KMS-11 (cell line): Measurements from ENCODE around the gene ZNF567.
"Not testable (repeated sequence)": the region's sequence is repeated elsewhere in the genome, so short reads cannot be mapped to it uniquely, and the experiment has no call there.

Experiments
- H2AFZ ChIP-seq: fragments of 200-600 bp; sonication (generic); 2 replicates; pipeline ENCODE4 v1.6.1; 2016; ENCODE audit warnings: antibody characterized with exemption, mixed run types, low read depth
- H3K27ac ChIP-seq: fragments of 200-600 bp; sonication (generic); 2 replicates; pipeline ENCODE4 v1.6.1; 2016; ENCODE audit warnings: mild to moderate bottlenecking, mixed run types
- H3K27me3 ChIP-seq: fragments of 200-600 bp; sonication (generic); 2 replicates; pipeline ENCODE4 v1.6.1; 2017; ENCODE audit warnings: mild to moderate bottlenecking, low read depth, mixed run types, moderate library complexity; ENCODE audit not compliant: insufficient read depth
- H3K36me3 ChIP-seq: fragments of 200-600 bp; sonication (generic); 2 replicates; pipeline ENCODE4 v1.6.1; 2017; ENCODE audit warnings: mild to moderate bottlenecking, mixed run types; ENCODE audit not compliant: insufficient read depth
- H3K4me1 ChIP-seq: fragments of 200-600 bp; sonication (generic); 2 replicates; pipeline ENCODE4 v1.6.1; 2016; ENCODE audit warnings: mild to moderate bottlenecking, low read depth, mixed run types; ENCODE audit not compliant: poor library complexity, severe bottlenecking
- H3K4me2 ChIP-seq: fragments of 200-600 bp; sonication (generic); 2 replicates; pipeline ENCODE4 v1.7.0; 2016; ENCODE audit warnings: mild to moderate bottlenecking, mixed run types
- H3K4me3 ChIP-seq: fragments of 200-600 bp; sonication (generic); IDR thresholded peaks from 2 replicates; pipeline ENCODE4 v1.6.1; 2017; ENCODE audit warnings: low read depth, low read length, mixed read lengths; ENCODE audit not compliant: insufficient read depth
- H3K79me2 ChIP-seq: fragments of 200-600 bp; sonication (generic); 2 replicates; pipeline ENCODE4 v1.6.1; 2016; ENCODE audit warnings: low read depth, mixed run types; ENCODE audit not compliant: insufficient read depth
- H3K9ac ChIP-seq: fragments of 200-600 bp; sonication (generic); 2 replicates; pipeline ENCODE4 v1.6.1; 2016; ENCODE audit warnings: mild to moderate bottlenecking, mixed run types
- H4K20me1 ChIP-seq: fragments of 200-600 bp; sonication (generic); 2 replicates; pipeline ENCODE4 v1.6.1; 2016; ENCODE audit warnings: mild to moderate bottlenecking, mixed run types; ENCODE audit not compliant: insufficient read depth
- TF ChIP-seq, protein P1 (sequence below): fragments of 200-600 bp; sonication (generic); conservative IDR thresholded peaks from 2 replicates; pipeline ENCODE4 v1.6.1; 2017; ENCODE audit warnings: low read depth, mild to moderate bottlenecking, antibody characterized with exemption, low read length, moderate library complexity, mixed read lengths

ZNF567 gene

DNA sequence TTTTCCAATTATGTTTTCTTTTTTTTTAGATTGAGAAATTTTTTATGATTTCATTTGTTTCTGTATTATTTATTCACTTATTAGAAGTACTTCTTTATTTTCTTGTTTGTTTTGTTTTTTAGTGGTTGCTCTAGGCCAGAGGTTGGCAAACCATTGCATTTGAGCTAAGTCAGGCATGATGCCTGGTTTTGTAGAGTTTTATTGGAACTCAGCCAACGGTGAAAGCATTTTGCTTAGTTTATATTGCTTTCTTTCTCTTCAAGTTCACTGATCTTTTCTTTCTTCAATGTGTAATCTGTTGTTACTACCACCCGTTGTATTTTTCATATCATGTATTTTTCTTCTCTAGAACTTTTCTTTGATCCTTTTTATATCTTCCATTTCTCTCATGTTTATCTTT lies 19.7 kb downstream of the ZNF567 start:
- H3K4me3 ChIP-seq: no peak overlapping the region
- no peak overlapping the region for H3K9ac ChIP-seq
- no peaks in the 10 kb centered on the region for H3K4me1 ChIP-seq
- no peaks in the 10 kb centered on the region for H3K27me3 ChIP-seq
- H3K27ac ChIP-seq: no peak overlapping the region
- TF ChIP-seq, protein P1, sequence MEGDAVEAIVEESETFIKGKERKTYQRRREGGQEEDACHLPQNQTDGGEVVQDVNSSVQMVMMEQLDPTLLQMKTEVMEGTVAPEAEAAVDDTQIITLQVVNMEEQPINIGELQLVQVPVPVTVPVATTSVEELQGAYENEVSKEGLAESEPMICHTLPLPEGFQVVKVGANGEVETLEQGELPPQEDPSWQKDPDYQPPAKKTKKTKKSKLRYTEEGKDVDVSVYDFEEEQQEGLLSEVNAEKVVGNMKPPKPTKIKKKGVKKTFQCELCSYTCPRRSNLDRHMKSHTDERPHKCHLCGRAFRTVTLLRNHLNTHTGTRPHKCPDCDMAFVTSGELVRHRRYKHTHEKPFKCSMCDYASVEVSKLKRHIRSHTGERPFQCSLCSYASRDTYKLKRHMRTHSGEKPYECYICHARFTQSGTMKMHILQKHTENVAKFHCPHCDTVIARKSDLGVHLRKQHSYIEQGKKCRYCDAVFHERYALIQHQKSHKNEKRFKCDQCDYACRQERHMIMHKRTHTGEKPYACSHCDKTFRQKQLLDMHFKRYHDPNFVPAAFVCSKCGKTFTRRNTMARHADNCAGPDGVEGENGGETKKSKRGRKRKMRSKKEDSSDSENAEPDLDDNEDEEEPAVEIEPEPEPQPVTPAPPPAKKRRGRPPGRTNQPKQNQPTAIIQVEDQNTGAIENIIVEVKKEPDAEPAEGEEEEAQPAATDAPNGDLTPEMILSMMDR: no peak
- H3K36me3 ChIP-seq: peaks cover 8% of the 10 kb centered on the region; the same call in 1 of the 2 replicates
- peaks cover 51% of the 10 kb centered on the region; the same call in 1 of the 2 replicates for H3K79me2 ChIP-seq
- H3K4me2 ChIP-seq: no peak overlapping the region
- H4K20me1 ChIP-seq: no peaks in the 10 kb centered on the region
- no peak overlapping the region for H2AFZ ChIP-seq

DNA sequence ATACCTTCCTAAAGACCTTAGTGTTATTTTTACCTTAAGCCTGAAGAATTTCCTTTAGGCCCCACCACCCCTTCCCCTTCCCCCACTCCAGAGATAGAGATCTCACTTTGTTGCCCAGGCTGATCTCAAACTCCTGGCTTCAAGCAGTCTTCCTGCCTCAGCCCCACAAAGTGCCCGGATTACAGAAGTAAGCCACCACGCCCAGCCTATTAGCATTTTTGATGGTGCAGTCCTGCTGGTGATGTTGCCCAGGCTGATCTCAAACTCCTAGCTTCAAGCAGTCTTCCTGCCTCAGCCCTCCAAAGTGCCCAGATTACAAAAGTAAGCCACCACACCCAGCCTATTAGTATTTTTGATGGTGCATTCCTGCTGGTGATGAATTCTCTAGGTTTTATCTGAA lies 22.0 kb downstream of the ZNF567 start:
- no peaks in the 10 kb centered on the region for H3K27me3 ChIP-seq
- H4K20me1 ChIP-seq: no peaks in the 10 kb centered on the region
- no peak overlapping the region for H3K27ac ChIP-seq
- no peak overlapping the region for H3K4me2 ChIP-seq
- H3K4me3 ChIP-seq: no peak overlapping the region
- no peak overlapping the region for H3K9ac ChIP-seq
- H3K36me3 ChIP-seq: peaks cover 26% of the 10 kb centered on the region; the same call in 1 of the 2 replicates
- H2AFZ ChIP-seq: no peak overlapping the region
- peaks cover 47% of the 10 kb centered on the region; the same call in 1 of the 2 replicates for H3K79me2 ChIP-seq
- no peaks in the 10 kb centered on the region for H3K4me1 ChIP-seq
- TF ChIP-seq, protein P1: no peak

DNA sequence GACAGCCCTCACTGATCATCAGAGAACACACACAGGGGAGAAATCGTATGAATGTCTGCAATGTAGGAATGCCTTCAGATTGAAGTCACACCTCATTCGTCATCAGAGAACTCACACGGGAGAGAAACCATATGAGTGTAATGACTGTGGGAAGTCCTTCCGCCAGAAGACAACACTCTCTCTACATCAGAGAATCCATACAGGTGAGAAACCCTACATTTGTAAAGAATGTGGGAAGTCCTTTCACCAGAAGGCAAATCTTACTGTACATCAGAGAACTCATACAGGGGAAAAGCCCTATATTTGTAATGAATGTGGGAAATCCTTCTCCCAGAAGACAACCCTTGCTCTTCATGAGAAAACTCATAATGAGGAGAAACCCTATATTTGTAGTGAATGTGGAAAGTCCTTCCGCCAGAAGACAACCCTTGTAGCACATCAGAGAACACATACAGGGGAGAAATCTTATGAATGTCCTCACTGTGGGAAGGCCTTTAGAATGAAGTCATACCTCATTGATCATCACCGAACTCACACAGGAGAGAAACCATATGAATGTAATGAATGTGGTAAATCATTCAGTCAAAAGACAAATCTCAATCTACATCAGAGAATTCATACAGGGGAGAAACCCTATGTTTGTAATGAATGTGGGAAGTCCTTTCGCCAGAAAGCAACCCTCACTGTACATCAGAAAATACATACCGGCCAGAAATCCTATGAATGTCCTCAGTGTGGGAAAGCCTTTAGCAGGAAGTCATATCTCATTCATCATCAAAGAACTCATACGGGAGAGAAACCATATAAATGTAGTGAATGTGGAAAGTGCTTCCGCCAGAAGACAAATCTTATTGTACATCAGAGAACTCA lies 32.5 kb downstream of the ZNF567 start:
- no peaks in the 10 kb centered on the region for H3K27me3 ChIP-seq
- H3K4me3 ChIP-seq: no peak overlapping the region
- H3K4me2 ChIP-seq: no peak overlapping the region
- TF ChIP-seq, protein P1: no peak
- peaks cover 29% of the 10 kb centered on the region for H3K36me3 ChIP-seq
- no peaks in the 10 kb centered on the region for H3K79me2 ChIP-seq
- no peak overlapping the region for H3K27ac ChIP-seq
- no peaks in the 10 kb centered on the region for H4K20me1 ChIP-seq
- H3K4me1 ChIP-seq: no peaks in the 10 kb centered on the region
- no peak overlapping the region for H3K9ac ChIP-seq
- H2AFZ ChIP-seq: no peak overlapping the region

DNA sequence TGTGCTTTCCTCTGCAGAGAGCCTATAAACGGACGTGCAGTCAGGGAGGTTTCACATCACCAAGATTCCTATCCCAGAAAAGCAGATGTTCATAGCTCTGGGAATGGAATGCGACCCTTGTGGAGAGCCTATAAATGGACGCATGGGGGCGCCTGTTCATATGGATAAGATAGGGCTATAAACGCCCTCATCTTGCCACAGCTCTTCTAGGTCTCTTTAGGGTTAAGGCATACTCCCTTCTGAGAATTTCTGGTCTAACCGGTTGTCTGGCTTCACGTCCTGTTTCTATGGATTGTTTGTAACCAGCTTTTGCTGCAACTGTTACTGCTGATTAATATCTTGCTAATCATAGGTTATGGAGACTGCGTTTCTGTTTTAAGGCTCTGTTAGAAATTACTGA lies 48.8 kb downstream of the ZNF567 start:
- H3K27ac ChIP-seq, H3K36me3 ChIP-seq, H3K4me2 ChIP-seq, H3K4me1 ChIP-seq, H3K4me3 ChIP-seq, H3K79me2 ChIP-seq, H3K27me3 ChIP-seq, H2AFZ ChIP-seq, H3K9ac ChIP-seq, H4K20me1 ChIP-seq: not testable (repeated sequence)

DNA sequence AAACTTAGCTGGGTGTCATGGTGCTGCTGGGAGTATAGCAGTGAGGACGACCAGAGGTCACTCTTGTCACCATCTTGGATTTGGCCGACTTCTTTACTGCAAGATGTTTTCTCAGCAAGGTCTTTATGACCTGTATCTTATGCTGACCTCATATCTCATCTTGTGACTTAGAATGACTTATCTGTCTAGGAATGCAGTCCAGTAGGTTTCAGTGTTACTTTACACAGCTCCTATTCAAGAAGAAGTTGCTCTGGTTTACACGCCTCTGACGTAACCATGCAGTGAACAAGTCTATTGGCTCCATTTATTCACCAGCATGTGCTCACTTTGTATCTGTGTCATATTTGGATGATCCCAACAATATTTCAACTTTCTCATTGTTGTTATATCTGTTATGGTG lies 58.5 kb downstream of the ZNF567 start:
- Histone ChIP-seq H3K27ac (no peak overlapping the region), H4K20me1 (no peaks in the 10 kb centered on the region), H2AFZ (no peak overlapping the region), H3K9ac (no peak overlapping the region), H3K4me2 (no peak overlapping the region), H3K36me3 (no peaks in the 10 kb centered on the region), H3K27me3 (no peaks in the 10 kb centered on the region), H3K79me2 (no peaks in the 10 kb centered on the region), H3K4me1 (no peaks in the 10 kb centered on the region), H3K4me3 (no peak overlapping the region)
- TF ChIP-seq, protein P1: no peak
